Hematopoietic multipotent progenitor cell (in vitro differentiated cells): ENCODE measurements around the gene EOLA2. TPM values are rescaled to one million over a fixed set of nuclear protein-coding genes. Genes with fewer than 3 reads are reported as not detected.
A peak's percentile ranks its signal among the peaks of the same experiment; 100 is the strongest.
"Not testable (repeated sequence)": the region's sequence is repeated elsewhere in the genome, so short reads cannot be mapped to it uniquely, and the experiment has no call there.

Experiments used
- DNase-seq, 3 donors: peaks; one replicate each; pipeline ENCODE4 v3.0.0-alpha.2; 2011 to 2015; ENCODE audit warnings: low read depth in 2 of 3, low spot score in 2 of 3
- total RNA-seq: library from RNA; depleted of rRNA; stranded (reverse); fragments of >200 nt; gene quantifications from one replicate; pipeline ENCODE4 v1.2.3, GENCODE V29; 2012

The EOLA2 gene
- total RNA-seq = 21.5 TPM

GRCh38 chrX:149938427-149938880 is at the start of gene EOLA2:
Gene EOLA2 (minus strand): TSS chrX:149938491. CDS start chrX:149933874, 4,617 bp downstream.
- DNase-seq = peak; percentile 89 to 98 (median 97)

DNA sequence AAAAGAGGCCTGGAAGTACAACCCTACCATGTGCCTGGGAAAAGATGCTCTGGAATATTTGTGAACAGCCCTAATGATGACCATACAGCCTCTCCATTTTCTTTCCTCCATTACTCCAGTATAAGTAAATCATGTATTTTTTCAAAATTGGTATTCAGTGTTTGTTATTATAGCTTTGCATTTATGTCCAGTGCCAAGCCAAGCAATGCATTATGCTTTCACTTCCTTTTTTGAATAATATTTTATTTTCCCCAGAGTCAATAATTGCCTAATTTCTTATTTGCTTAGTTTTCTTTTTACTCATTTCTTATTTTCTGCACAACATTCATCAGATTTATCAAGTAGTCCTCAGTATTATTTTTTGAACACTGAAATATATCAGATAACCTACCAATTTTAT is 49.3 kb upstream of the EOLA2 start:
- DNase-seq = no peak

DNA sequence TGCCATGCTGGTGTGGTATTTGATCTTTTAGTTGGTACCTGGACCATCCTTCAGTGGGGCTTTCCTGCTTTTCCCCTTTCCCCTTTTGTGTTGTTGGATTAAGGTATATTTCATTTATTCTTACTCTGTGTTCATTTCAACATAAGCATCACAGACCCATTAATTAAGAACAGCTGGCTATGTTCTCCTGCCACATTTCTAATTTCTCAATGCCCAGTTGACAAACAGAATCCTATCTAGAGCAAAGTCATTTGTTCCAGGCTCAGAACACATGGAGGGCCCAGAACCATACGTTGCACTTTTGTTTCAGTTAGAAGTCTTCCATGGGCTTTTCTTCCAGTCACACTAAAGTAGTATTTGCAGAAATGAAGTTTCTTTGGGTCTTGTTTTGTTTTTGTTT is 46.1 kb upstream of the EOLA2 start:
- DNase-seq = no peak

DNA sequence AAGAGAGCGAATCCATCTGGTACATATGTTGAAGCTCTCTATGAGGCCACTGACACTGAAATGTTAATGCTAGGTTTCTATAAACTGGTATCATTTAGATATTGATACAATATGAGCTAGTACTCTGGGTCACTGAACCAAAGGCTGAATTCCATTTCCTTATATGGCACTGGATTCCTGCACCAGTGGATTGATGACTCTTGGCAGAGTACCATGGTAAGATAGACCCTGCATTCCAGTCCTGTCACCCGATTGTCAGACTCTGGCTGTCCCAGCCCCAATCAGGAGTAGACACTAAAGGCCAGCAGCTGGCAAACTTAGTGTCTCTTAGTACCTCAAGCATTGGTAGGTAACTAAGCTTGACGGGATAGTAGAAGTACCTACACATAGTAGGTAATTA is 44.0 kb upstream of the EOLA2 start:
- no peak for DNase-seq

GRCh38 chrX:149979126-149979644 is 40.9 kb upstream of the EOLA2 start:
- DNase-seq = no peak

DNA sequence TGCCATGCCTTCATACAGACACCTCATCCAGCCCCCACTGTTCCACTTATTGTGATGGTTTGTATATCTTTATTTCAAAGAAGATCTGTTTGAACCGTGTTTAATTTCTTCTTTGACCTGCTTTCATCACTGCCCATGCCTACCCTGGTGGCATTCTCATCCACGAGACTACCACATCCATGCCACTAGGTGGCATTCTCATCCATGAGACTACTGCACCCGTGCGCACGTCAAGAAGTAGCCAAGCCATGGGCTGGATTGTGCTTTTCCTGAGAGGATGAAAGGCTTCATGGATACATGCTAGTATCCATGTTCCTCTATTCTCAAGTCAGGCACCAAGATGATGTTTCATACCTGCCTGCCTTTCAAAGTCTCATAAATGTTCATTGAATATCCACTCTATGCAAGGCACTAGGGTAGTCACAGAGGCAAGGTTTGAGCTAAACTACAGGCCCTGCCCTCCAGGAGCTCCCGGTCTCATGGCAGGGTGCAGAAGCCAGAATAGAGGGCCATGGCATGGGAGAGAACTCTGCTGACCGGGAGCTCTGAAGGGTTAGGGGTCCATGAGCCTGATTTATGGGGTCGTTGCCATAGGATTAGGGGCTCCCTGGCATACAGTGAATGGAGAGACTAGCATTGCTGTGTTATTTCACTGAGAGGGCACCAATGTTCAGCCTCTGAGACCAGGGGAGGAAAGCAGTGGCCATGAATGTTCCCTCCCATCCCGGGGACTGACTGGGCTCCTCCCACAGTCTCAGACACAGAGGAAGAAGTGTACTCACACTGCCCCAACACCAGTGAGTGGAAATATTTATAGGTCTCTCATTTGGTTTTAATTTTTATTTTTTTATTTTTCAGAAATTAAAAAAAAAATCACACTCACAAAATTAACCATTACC is 24.8 kb upstream of the EOLA2 start:
- peak in 2 of 3 donors; percentile 22 to 49 for DNase-seq

GRCh38 chrX:149962010-149962409 is 23.7 kb upstream of the EOLA2 start:
- DNase-seq = no peak

- DNase-seq = no peak
Observed at GRCh38 chrX:149961572-149961971, 23.3 kb upstream of the EOLA2 start.

- DNase-seq = peak in 2 of 3 donors; percentile 18 to 43
Observed at GRCh38 chrX:149950681-149951080, 12.4 kb upstream of the EOLA2 start.

DNA sequence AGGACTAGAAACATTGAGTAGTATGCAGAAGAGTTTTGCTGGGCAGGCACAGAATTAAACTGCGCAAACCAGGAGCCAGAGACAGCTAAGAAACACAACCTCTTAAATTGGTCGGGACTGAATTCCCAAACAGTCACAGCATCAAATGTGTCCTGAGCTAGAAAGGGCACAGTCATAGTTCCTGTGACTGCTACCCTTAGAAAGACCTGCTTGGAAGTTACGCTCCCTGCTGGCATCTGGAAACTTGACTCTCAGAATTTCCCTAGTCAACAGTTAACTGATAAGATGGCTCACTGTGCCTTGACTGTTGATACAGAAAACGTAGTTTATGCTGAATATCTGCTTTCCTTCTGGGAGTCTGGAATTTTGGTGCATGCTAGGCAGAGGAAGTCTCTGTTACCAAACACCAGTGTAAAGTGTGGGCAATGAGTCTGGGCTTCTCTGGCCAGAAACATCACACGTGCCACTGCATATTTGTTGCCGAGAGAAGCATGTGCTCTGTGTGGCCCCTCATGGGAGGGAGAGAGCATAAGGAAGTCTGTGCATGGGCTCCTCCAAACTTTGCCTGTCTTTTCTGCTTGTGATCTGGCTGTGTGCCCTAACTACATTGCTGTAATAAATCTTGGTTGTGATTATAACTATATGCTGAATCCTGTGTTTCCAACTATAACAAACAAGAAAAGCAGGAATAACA is 11.6 kb upstream of the EOLA2 start:
- DNase-seq = no peak

GRCh38 chrX:149948016-149948415 is 9.7 kb upstream of the EOLA2 start:
- DNase-seq = no peak

DNA sequence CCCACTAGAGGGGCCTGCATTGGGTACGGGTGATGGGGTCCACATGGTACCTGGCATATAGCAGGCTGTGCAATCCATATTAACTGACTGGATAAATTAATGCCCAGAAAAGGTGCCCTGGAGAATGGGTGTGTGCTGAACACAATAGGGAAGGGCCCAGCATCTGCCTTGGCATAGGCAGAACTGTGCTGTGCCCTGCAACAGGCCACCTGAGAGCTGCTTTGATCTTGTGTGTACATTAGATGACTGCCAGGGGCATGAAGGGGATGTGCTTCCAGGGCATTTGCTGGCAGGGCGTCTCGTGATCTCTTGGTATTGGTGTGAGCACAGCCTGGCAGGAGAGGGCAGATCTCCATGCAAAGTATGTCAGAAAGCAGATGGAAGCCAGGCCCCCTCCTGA is 8.6 kb upstream of the EOLA2 start:
- DNase-seq = not testable (repeated sequence)

DNA sequence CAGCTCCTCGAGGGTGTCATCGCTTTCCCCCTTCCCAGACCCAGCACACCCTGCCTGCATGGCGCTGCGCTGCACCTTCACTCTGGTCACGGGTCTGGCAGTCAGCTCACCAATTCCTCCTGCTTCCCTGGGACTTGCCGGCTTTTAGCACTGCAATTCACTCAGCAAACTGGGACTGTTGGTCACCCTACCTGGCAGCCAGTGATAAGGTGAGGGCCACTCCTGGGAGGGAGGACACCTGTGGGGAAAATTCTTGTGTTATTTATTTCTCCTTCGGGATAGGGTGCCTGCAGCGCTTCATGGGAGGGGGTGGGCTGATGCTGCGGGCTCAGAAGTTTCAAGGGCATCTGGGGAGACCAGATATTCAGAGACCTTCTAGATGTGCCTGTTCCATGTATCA is 7.5 kb upstream of the EOLA2 start:
- DNase-seq = not testable (repeated sequence)

- not testable (repeated sequence) for DNase-seq
Observed at GRCh38 chrX:149945087-149945670, 6.9 kb upstream of the EOLA2 start.

DNA sequence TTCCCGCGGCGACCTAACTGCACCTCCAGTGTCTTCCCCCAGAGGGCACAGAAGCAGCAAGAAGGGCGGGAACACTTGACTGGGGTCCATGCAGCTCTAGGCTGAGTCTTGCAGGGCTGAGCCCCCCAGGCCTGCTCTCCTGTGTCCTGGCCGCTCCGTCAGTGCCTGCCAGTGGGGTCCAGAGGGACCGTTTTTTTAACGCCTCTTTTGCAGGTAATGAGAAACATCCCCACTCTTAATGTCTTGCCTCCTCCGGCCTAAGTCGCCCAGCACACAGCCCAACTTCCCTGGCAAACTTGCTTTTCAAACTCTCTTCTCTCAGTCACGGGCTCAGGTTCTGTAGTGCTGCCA is 2.4 kb upstream of the EOLA2 start:
- not testable (repeated sequence) for DNase-seq

DNA sequence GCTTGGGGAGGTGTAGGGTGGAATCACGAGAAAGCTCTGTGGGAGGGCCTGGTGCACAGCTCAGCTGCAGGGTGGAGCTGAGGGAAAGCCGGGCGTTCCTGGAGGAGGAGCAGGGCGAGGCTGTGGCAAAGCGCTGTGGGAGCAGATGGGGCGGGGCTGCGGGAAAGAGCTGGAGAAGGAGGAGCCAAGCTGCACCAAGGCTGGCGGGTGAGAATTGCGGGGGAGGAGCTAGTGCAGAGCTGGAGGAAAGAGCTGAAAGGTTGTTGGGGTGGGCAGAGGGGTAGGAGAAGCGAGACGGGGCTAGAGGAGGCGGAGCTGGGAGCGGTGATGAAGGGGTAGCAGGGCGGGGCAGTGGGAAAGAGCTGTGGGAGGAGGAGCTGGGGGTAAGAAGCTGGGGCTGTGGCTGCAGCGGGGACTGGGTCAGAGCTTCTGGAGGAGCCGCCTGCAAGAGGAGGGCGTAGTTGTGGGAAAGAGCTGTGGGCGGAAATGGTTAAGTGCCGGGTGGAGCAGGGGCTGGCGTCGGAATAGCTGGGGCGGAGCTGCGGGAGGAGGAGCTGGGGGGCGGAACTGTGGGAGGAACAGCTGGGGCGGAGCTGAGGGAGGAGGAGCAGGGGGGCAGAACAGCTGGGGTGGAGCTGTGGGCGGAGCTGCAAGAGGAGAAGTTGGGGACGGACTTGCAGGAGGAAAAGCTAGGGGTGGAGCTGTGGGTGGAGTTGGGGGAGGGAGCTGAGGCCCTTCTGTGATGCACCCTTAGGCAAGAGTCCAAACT is 1.8 kb upstream of the EOLA2 start:
- DNase-seq = peak; percentile 72 to 96 (median 95)

- peak in 1 of 3 donors; percentile 70 for DNase-seq
Observed at GRCh38 chrX:149939655-149939904, 1.3 kb upstream of the EOLA2 start.

DNA sequence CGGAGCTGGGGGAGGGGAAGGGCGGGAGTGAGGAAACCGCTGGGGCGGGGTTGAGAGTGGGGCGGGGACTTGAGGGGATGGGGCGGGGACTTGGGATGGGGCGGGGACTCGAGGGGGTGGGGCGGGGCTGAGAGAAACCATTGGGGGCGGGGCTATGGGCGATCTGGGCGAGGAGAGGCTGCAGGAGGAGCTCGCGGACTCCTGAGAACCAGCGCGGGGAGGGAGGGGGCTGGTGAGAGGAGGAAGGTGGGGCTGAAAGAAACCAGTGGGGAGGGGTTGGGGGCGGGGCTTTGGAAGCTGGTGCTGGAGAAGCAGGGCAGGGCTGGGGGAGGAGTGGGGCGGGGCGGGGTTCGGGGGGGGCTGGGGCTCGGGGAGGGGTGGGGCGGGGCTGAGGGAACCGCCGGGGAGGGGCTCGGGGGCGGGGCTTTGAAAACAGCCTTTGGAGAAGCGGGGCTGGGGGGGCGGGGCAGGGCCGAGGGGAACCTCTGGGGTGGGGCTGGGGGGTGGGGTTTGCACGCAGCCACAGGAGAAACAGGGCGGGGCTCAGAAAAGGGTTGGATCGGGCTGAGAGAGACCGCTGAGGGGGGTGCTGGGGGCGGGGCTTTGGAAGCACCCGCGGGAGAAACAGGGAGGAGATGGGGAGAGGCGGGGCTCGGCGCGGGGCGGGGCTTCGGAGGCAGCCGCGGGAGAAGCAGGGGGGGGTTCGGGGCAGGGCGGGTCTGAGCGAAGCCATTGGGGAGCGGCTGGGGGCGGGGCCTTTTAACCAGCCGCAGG is 777 bp upstream of the EOLA2 start:
- peak; percentile 63 to 94 (median 88) for DNase-seq

DNA sequence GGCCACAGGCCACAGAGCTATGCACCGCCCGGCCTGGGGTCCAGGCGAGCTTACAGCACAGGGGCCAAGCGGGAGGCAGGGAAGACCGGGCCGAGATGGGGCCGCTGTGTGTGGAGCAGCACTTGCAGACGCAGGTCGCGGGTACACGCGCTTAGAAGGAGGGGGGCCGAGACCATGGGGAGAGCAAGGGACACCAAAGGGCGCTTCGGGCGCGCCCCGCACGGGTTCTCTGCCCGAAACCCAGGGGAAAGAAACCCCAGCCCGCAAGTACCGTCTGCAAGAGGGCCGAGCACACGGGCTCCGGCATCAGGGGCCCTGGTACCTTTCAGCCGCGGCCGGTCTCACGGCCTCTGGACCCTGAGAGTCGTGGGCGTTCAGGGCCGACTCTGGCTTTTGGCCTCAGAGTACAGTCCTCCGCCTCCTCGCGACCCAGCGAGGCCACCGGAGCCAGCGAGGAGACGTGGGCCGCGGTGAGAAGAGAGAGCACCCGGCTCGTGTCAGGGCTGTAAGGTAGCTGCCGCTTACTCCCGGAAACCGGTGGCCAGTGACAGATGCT is 342 bp downstream of the EOLA2 start:
- peak in 2 of 3 donors; percentile 14 to 20 for DNase-seq

DNA sequence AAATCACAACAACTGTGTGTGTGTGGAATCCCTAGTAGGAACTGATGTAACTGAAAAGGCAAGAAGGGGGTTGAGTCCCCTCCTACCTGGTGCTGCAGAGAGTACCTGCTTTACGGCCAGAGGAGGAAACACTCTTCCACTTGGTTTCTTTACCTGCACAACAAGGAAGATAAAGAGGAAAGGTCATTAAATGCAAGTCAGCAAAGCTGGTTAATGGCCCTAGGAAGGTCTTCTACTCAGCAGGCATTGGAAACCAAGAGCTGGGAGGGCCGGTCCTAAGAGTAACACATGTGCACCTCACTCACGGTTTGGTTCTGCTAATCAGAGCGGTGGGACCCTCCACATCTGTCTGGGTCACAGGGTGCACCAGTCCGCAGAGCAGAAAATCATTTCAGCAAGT is 963 bp downstream of the EOLA2 start:
- DNase-seq = not testable (repeated sequence)
